C4-2B (cell line): ENCODE data around the gene CTNNA2.

Source experiments
- H3K27ac ChIP-seq: fragments of 450-650 bp; 2 replicates; pipeline ENCODE4 v1.5.1; 2017
- CTCF ChIP-seq: fragments of 450-650 bp; conservative IDR thresholded peaks from 2 replicates; pipeline ENCODE4 v1.5.1; 2017; ENCODE audit warnings: mild to moderate bottlenecking
- ZFX ChIP-seq: fragments of 450-650 bp; IDR thresholded peaks from 2 replicates; pipeline ENCODE4 v1.6.1; 2017

CTNNA2 gene

GRCh38 chr2:79552653-79553052 lies 39.8 kb downstream of the CTNNA2 start:
- H3K27ac ChIP-seq: no peak overlapping the region
- TF ChIP-seq ZFX (no peak), CTCF (no peak)

GRCh38 chr2:79554899-79555298 lies 42.0 kb downstream of the CTNNA2 start:
- no peak overlapping the region for H3K27ac ChIP-seq
- TF ChIP-seq CTCF: no peak
- TF ChIP-seq ZFX: no peak

- H3K27ac ChIP-seq: no peak overlapping the region
- TF ChIP-seq ZFX (no peak), CTCF (no peak)
These were observed 51.2 kb downstream of the CTNNA2 start for GRCh38 chr2:79564065-79564464.

GRCh38 chr2:79569048-79569447 lies 56.2 kb downstream of the CTNNA2 start:
- H3K27ac ChIP-seq: no peak overlapping the region
- TF ChIP-seq ZFX (no peak), CTCF (no peak)

- H3K27ac ChIP-seq: no peak overlapping the region
- TF ChIP-seq ZFX (no peak), CTCF (no peak)
These were observed 61.2 kb downstream of the CTNNA2 start for GRCh38 chr2:79573895-79574674.

- TF ChIP-seq ZFX: no peak
- no peak for TF ChIP-seq CTCF
- H3K27ac ChIP-seq: no peak overlapping the region
These were observed 63.6 kb downstream of the CTNNA2 start for GRCh38 chr2:79576451-79576850.

- H3K27ac ChIP-seq: no peak overlapping the region
- TF ChIP-seq CTCF: no peak
- TF ChIP-seq ZFX: no peak
These were observed 66.1 kb downstream of the CTNNA2 start for GRCh38 chr2:79578952-79579351.
